ENCODE results near the gene GRIK4. TPM values are rescaled to one million over a fixed set of nuclear protein-coding genes. Genes with fewer than 3 reads are reported as not detected.

The GRIK4 gene
- total and polyA plus RNA-seq, 4 donors, result 0.05 to 0.25 (median 0.06) TPM; not detected in 1

DNA sequence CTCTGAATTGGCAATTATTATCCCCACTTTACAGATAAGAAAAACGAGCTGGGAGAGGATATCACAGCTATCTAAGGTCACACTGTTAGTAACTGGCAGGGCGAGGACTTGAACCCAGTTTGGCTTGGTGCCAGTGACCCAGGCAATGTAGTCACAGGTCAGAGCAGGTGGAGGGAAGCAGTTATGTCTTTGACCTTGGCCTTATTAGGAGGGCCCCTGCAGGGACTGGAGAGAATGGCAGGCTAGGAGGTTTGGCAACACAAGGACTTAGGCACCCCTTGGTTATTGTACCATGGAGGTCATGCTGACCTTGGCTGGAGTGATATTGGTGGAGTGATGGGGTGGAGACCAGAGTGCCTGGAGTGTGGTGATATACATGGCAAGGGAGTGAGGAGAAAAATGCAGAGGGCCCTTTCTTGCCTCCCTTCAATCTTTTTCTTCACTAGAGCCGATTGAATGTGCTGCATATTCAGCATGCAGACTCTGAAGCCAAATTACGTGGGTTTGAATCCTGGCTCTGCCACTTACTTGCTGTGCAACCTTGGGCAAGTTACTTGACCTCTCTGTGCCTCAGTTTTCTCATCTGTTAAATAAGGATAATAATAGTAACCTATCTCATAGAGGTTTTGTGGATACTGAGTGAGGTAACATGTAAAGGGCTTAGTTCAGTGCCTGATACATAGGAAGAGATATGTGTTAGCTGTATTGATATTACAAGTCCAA is 419.7 kb downstream of the GRIK4 start:
- H3K27me3 ChIP-seq (ENCODE audit: control insufficient read depth in 4 of 4, insufficient read depth in 4 of 4, low read length in 3 of 4), result no peaks in the 10 kb centered on the region
- no peak for DNase-seq (ENCODE audit: low spot score)
- WGBS, result 59% methylated on average over 4 of the region's 4 CpGs
- H3K9ac ChIP-seq (ENCODE audit: low read depth in 1 of 2, low read length in 2 of 2), result no peak overlapping the region
- H3K9me3 ChIP-seq (ENCODE audit: control insufficient read depth in 4 of 4, low read length in 3 of 4), result no peaks in the 10 kb centered on the region
- no peak overlapping the region for H3K4me3 ChIP-seq (ENCODE audit: low read depth in 1 of 3, low read length in 3 of 3)
- H3K27ac ChIP-seq (ENCODE audit: low read depth in 1 of 2, low read length in 2 of 2), result no peak overlapping the region
- no peaks in the 10 kb centered on the region for H3K4me1 ChIP-seq (ENCODE audit: control insufficient read depth in 4 of 4, insufficient read depth in 4 of 4, low read length in 3 of 4)
- no peaks in the 10 kb centered on the region for H3K36me3 ChIP-seq (ENCODE audit: control insufficient read depth in 4 of 4, insufficient read depth in 3 of 4, low read depth in 1 of 4, low read length in 3 of 4)
- TF ChIP-seq NR2F2 (IDR thresholded peaks at IDR 0.05), result no peak
- TF ChIP-seq SP1 (IDR thresholded peaks at IDR 0.05), result no peak

DNA sequence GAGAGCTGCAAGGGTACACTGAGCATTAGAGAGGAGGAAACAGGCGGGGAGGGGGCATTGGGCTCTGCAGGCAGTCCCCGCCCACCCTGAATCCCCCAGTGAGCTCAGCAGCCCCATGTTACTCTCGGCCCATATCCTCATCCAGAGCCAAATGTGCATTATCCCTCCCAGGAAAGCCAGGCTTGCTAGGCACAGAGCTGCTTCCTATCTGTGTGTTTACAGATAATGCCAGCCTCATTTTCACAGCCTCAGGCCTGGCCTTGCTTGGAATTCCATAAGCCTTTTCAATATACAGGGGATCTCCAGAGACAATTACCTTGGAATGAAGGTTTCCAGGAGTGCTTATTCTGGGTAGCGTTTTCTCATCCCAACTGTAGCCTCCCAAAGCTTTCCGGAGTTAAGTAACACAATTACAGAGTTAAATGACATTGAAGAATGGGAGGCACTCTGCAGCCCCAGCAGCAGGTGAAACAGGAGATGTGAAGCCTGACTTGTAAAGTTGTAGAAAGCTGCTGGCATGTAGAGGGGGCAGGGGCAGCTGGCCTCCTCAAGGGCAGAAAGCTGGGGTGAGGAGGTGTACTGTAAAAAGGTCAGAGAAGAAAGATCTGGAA is 420.9 kb downstream of the GRIK4 start:
- no peak for DNase-seq (ENCODE audit: low spot score)
- TF ChIP-seq GABPA (IDR thresholded peaks at IDR 0.05 in 1 of 2, conservative IDR thresholded peaks at IDR 0.05 in 1 of 2), result no peak
- no peak for TF ChIP-seq HNF4G (IDR thresholded peaks at IDR 0.05)
- 90% methylated on average over 5 of the region's 5 CpGs for WGBS
- H3K9ac ChIP-seq (ENCODE audit: low read depth in 1 of 2, low read length in 2 of 2), result no peak overlapping the region
- no peak overlapping the region for H3K4me3 ChIP-seq (ENCODE audit: low read depth in 1 of 3, low read length in 3 of 3)
- H3K27me3 ChIP-seq (ENCODE audit: control insufficient read depth in 4 of 4, insufficient read depth in 4 of 4, low read length in 3 of 4), result no peaks in the 10 kb centered on the region
- no peaks in the 10 kb centered on the region for H3K36me3 ChIP-seq (ENCODE audit: control insufficient read depth in 4 of 4, insufficient read depth in 3 of 4, low read depth in 1 of 4, low read length in 3 of 4)
- H3K9me3 ChIP-seq (ENCODE audit: control insufficient read depth in 4 of 4, low read length in 3 of 4), result no peaks in the 10 kb centered on the region
- no peak overlapping the region for H3K27ac ChIP-seq (ENCODE audit: low read depth in 1 of 2, low read length in 2 of 2)
- no peaks in the 10 kb centered on the region for H3K4me1 ChIP-seq (ENCODE audit: control insufficient read depth in 4 of 4, insufficient read depth in 4 of 4, low read length in 3 of 4)

DNA sequence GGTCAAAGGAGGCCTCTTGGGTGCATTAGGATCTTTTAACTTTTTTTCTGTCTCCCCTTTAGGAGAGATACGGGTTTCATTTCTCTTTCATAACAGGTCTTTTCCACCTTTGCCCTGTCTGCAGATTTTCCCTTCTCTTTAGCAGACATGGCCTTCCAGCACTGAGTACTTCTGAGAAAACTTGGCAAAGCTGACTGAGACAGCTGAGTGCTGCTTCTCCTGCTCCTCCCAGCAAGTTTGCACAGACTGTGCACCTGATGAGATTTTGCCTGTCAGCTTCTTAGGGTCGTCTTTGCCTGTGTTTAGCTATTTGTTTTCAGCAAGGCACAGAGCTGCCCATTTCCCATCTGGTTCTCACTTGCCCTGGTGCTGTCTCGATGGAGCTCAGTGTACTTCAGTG is 424.8 kb downstream of the GRIK4 start:
- no peak overlapping the region for H3K9ac ChIP-seq (ENCODE audit: low read depth in 1 of 2, low read length in 2 of 2)
- H3K4me3 ChIP-seq (ENCODE audit: low read depth in 1 of 3, low read length in 3 of 3), result no peak overlapping the region
- H3K27me3 ChIP-seq (ENCODE audit: control insufficient read depth in 4 of 4, insufficient read depth in 4 of 4, low read length in 3 of 4), result peaks cover 0 to 2% (median 0%) of the 10 kb centered on the region in 4 donors
- no peaks in the 10 kb centered on the region for H3K36me3 ChIP-seq (ENCODE audit: control insufficient read depth in 4 of 4, insufficient read depth in 3 of 4, low read depth in 1 of 4, low read length in 3 of 4)
- WGBS, result 59% methylated on average over 3 of the region's 3 CpGs
- no peaks in the 10 kb centered on the region for H3K9me3 ChIP-seq (ENCODE audit: control insufficient read depth in 4 of 4, low read length in 3 of 4)
- H3K4me1 ChIP-seq (ENCODE audit: control insufficient read depth in 4 of 4, insufficient read depth in 4 of 4, low read length in 3 of 4), result no peaks in the 10 kb centered on the region
- DNase-seq (ENCODE audit: low spot score), result no peak
- H3K27ac ChIP-seq (ENCODE audit: low read depth in 1 of 2, low read length in 2 of 2), result no peak overlapping the region
- TF ChIP-seq HNF4G (IDR thresholded peaks at IDR 0.05), result no peak
- TF ChIP-seq TAF1 (conservative IDR thresholded peaks at IDR 0.05), result no peak
- TF ChIP-seq, protein P1, sequence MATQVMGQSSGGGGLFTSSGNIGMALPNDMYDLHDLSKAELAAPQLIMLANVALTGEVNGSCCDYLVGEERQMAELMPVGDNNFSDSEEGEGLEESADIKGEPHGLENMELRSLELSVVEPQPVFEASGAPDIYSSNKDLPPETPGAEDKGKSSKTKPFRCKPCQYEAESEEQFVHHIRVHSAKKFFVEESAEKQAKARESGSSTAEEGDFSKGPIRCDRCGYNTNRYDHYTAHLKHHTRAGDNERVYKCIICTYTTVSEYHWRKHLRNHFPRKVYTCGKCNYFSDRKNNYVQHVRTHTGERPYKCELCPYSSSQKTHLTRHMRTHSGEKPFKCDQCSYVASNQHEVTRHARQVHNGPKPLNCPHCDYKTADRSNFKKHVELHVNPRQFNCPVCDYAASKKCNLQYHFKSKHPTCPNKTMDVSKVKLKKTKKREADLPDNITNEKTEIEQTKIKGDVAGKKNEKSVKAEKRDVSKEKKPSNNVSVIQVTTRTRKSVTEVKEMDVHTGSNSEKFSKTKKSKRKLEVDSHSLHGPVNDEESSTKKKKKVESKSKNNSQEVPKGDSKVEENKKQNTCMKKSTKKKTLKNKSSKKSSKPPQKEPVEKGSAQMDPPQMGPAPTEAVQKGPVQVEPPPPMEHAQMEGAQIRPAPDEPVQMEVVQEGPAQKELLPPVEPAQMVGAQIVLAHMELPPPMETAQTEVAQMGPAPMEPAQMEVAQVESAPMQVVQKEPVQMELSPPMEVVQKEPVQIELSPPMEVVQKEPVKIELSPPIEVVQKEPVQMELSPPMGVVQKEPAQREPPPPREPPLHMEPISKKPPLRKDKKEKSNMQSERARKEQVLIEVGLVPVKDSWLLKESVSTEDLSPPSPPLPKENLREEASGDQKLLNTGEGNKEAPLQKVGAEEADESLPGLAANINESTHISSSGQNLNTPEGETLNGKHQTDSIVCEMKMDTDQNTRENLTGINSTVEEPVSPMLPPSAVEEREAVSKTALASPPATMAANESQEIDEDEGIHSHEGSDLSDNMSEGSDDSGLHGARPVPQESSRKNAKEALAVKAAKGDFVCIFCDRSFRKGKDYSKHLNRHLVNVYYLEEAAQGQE (IDR thresholded peaks at IDR 0.05), result no peak
- TF ChIP-seq GABPA (IDR thresholded peaks at IDR 0.05 in 1 of 2, conservative IDR thresholded peaks at IDR 0.05 in 1 of 2), result no peak
- no peak for TF ChIP-seq YY1 (IDR thresholded peaks at IDR 0.05)
- TF ChIP-seq RAD21 (IDR thresholded peaks at IDR 0.05), result no peak
- no peak for TF ChIP-seq RXRA (IDR thresholded peaks at IDR 0.05)
- TF ChIP-seq, protein P2, sequence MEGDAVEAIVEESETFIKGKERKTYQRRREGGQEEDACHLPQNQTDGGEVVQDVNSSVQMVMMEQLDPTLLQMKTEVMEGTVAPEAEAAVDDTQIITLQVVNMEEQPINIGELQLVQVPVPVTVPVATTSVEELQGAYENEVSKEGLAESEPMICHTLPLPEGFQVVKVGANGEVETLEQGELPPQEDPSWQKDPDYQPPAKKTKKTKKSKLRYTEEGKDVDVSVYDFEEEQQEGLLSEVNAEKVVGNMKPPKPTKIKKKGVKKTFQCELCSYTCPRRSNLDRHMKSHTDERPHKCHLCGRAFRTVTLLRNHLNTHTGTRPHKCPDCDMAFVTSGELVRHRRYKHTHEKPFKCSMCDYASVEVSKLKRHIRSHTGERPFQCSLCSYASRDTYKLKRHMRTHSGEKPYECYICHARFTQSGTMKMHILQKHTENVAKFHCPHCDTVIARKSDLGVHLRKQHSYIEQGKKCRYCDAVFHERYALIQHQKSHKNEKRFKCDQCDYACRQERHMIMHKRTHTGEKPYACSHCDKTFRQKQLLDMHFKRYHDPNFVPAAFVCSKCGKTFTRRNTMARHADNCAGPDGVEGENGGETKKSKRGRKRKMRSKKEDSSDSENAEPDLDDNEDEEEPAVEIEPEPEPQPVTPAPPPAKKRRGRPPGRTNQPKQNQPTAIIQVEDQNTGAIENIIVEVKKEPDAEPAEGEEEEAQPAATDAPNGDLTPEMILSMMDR (IDR thresholded peaks at IDR 0.05; ENCODE audit: low read depth, low read length, missing input control), result no peak
- no peak for TF ChIP-seq HNF4A (conservative IDR thresholded peaks at IDR 0.05)
- TF ChIP-seq, protein P3, sequence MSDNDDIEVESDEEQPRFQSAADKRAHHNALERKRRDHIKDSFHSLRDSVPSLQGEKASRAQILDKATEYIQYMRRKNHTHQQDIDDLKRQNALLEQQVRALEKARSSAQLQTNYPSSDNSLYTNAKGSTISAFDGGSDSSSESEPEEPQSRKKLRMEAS (IDR thresholded peaks at IDR 0.05), result no peak
- TF ChIP-seq FOXA1 (IDR thresholded peaks at IDR 0.05), result no peak
- TF ChIP-seq, protein P4, sequence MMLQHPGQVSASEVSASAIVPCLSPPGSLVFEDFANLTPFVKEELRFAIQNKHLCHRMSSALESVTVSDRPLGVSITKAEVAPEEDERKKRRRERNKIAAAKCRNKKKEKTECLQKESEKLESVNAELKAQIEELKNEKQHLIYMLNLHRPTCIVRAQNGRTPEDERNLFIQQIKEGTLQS (IDR thresholded peaks at IDR 0.05), result no peak
- no peak for TF ChIP-seq FOXA2 (IDR thresholded peaks at IDR 0.05)
- TF ChIP-seq SP1 (IDR thresholded peaks at IDR 0.05), result no peak
- no peak for TF ChIP-seq NR2F2 (IDR thresholded peaks at IDR 0.05)
- no peak for TF ChIP-seq EGR1 (IDR thresholded peaks at IDR 0.05; ENCODE audit: low read depth in 2 of 2)
- TF ChIP-seq, protein P5, sequence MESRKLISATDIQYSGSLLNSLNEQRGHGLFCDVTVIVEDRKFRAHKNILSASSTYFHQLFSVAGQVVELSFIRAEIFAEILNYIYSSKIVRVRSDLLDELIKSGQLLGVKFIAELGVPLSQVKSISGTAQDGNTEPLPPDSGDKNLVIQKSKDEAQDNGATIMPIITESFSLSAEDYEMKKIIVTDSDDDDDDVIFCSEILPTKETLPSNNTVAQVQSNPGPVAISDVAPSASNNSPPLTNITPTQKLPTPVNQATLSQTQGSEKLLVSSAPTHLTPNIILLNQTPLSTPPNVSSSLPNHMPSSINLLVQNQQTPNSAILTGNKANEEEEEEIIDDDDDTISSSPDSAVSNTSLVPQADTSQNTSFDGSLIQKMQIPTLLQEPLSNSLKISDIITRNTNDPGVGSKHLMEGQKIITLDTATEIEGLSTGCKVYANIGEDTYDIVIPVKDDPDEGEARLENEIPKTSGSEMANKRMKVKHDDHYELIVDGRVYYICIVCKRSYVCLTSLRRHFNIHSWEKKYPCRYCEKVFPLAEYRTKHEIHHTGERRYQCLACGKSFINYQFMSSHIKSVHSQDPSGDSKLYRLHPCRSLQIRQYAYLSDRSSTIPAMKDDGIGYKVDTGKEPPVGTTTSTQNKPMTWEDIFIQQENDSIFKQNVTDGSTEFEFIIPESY (IDR thresholded peaks at IDR 0.05), result no peak
- no peak for TF ChIP-seq JUND (IDR thresholded peaks at IDR 0.05)

All from liver (tissue), 9 donors.